ENCODE results near the gene TMEM259.

The TMEM259 gene

DNA sequence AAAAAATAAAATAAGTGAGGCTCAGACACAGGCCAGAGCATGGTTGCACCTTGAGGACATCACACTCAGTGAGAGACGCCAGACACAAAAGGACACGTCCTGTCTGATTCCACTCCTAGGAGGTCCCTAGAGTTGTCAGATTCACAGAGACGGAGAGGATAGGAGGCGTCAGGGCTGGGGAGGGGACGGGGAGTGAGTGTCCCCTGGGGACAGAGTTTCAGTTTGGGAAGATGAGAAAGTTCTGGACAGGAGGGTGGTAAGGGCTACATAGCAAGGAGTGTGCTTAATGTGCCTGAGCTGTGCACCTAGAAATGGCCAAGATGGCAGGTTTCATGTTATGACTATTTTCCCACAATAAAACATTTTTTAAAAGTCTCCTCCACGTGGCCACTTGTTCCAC lies 22.9 kb downstream of the TMEM259 start:
- no peak overlapping the region for H3K27ac ChIP-seq
- peaks cover 61% of the 10 kb centered on the region for H3K27me3 ChIP-seq (ENCODE audit: insufficient read depth, low read depth, severe bottlenecking)
- peaks cover 4% of the 10 kb centered on the region for H3K36me3 ChIP-seq
- TF ChIP-seq, protein P1, sequence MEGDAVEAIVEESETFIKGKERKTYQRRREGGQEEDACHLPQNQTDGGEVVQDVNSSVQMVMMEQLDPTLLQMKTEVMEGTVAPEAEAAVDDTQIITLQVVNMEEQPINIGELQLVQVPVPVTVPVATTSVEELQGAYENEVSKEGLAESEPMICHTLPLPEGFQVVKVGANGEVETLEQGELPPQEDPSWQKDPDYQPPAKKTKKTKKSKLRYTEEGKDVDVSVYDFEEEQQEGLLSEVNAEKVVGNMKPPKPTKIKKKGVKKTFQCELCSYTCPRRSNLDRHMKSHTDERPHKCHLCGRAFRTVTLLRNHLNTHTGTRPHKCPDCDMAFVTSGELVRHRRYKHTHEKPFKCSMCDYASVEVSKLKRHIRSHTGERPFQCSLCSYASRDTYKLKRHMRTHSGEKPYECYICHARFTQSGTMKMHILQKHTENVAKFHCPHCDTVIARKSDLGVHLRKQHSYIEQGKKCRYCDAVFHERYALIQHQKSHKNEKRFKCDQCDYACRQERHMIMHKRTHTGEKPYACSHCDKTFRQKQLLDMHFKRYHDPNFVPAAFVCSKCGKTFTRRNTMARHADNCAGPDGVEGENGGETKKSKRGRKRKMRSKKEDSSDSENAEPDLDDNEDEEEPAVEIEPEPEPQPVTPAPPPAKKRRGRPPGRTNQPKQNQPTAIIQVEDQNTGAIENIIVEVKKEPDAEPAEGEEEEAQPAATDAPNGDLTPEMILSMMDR (IDR thresholded peaks at IDR 0.05; ENCODE audit: low read depth, low read length), result no peak
- peaks cover 2% of the 10 kb centered on the region for H3K9me3 ChIP-seq (ENCODE audit: severe bottlenecking)
- no peak for DNase-seq
- no peak overlapping the region for H3K4me3 ChIP-seq (ENCODE audit: low read depth, low read length)

DNA sequence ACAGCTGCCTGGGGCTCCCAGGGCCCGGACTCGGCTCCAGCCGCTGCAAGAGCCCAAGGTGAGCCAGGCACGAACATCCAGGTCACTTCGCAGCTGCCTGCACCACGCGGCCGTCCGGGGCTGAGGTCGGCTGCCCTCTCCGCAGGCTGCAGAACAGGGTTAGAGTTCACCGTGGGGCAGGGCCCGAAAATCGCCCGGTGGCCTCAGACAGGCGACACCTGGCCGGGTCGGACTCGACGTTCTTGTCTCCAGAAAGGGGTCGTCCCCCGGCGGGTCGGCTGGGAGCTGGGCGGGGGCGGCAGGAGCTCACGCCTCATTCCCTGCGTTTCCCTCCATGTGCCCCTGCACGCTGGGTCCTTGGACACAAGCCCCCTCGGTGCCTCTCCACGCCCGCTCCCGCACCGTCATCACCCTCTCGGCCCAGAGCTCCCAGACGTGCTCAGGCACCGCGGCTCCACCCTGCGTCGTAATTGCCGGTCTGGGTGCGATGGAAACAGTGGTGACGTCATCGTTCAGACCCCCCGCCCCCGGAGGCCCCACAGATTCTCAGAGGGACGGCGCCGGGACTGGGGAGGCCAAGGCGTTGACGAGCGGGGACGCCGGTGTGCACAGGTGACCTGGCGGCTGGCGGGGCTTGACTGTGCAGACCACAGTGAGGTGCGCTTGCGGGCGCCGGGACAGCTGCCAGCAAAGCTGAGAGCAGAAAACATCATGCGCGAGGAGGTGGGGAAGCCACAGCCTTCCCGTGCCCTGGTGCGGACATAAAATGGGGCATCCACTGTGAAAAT lies 24.7 kb downstream of the TMEM259 start:
- H3K27me3 ChIP-seq (ENCODE audit: insufficient read depth, low read depth, severe bottlenecking), result peaks cover 52% of the 10 kb centered on the region
- H3K27ac ChIP-seq, result no peak overlapping the region
- peak overlapping the region; percentile 13 for H3K4me3 ChIP-seq (ENCODE audit: low read depth, low read length)
- TF ChIP-seq, protein P1 (IDR thresholded peaks at IDR 0.05; ENCODE audit: low read depth, low read length), result no peak
- peaks cover 2% of the 10 kb centered on the region for H3K9me3 ChIP-seq (ENCODE audit: severe bottlenecking)
- DNase-seq, result peak; percentile 68
- peaks cover 15% of the 10 kb centered on the region for H3K36me3 ChIP-seq

DNA sequence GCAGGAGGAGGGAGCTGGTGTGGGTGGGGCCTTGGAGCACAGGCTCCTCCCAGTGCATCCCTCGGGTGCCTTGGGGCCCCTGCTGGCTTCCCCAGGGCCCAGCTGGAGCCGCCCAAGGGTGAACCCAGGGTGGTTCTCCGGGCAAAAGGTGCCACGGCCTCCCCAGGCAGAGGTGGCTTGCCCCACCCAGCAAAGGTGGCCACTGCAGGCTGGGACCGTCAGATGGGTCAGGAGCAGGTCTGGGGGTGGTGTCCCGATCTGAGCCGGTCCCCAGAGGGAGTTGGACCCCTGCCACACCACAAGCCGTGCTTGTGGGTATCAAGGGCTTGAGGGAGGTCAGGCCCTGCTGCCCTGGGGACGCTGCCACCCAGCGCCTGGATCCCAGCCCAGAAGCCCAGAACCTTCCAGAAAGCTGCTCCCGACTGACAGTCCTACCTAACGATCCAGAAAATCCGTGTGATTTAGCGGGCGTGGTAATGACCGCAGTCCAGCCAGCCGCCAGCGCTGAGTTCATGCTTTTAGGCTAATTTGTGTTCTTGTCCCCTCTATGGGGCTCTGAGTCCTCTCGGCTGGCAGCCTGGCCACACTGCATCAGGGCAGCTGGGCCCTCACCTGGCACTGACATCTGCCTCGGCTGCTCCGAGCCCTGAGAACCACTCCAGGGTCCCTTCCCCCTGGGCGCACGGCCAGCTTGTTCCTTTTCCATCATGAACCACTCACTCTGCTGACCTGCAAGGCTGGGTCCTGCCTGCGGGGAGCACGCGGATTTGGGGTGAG lies 25.7 kb downstream of the TMEM259 start:
- H3K27me3 ChIP-seq (ENCODE audit: insufficient read depth, low read depth, severe bottlenecking), result peaks cover 45% of the 10 kb centered on the region
- no peak overlapping the region for H3K4me3 ChIP-seq (ENCODE audit: low read depth, low read length)
- H3K36me3 ChIP-seq, result peaks cover 21% of the 10 kb centered on the region
- peaks cover 2% of the 10 kb centered on the region for H3K9me3 ChIP-seq (ENCODE audit: severe bottlenecking)
- no peak for DNase-seq
- H3K27ac ChIP-seq, result no peak overlapping the region
- TF ChIP-seq, protein P1 (IDR thresholded peaks at IDR 0.05; ENCODE audit: low read depth, low read length), result no peak

DNA sequence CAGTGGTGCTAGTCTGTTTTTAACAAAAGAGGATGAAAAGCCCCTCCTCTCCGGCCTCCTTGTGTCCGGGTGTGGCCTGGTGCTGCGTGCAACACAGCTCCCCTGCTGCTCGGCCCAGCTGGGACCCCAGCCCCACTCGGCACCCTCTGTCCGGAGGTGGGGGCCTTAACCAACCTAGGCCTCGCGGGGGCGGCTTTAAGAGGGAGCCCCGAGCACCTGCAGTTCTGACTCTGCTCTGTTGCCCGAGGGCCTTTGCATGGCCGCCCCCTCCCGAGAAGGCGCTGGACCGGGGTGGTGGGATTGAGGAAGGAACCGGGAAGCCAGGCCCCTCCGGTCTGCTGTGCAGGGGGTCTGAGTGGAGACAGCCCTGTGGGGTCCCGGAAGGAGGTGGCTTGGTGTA lies 26.4 kb downstream of the TMEM259 start:
- H3K27ac ChIP-seq, result no peak overlapping the region
- no peak for DNase-seq
- H3K27me3 ChIP-seq (ENCODE audit: insufficient read depth, low read depth, severe bottlenecking), result peaks cover 38% of the 10 kb centered on the region
- peaks cover 21% of the 10 kb centered on the region for H3K36me3 ChIP-seq
- H3K4me3 ChIP-seq (ENCODE audit: low read depth, low read length), result no peak overlapping the region
- H3K9me3 ChIP-seq (ENCODE audit: severe bottlenecking), result peaks cover 2% of the 10 kb centered on the region
- TF ChIP-seq, protein P1 (IDR thresholded peaks at IDR 0.05; ENCODE audit: low read depth, low read length), result no peak

DNA sequence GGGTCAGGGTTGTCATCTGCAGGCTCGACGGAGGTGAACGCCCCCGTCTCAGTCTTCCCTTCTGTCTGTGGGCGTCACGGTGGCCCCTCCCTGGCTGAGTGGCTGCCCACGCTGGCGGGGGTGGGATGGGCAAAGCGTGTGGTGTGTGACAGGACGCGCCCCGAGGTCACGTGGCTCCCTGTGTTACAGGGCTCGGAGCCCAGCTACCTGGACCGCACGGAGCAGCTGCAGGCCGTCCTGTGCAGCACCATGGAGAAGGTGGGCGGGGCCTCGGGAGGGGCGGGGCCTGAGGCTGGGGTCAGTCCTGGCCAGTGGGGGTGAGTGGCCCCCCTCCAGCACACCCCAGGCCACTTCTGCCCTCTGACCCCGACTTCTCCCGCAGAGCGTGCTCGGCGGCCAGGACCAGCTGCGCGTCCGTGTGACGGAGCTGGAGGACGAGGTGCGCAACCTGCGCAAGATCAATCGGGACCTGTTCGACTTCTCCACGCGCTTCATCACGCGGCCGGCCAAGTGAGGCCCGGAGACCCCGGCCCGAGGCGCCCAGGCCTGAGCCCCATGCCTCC lies 27.0 kb downstream of the TMEM259 start:
- H3K4me3 ChIP-seq (ENCODE audit: low read depth, low read length), result no peak overlapping the region
- TF ChIP-seq, protein P1 (IDR thresholded peaks at IDR 0.05; ENCODE audit: low read depth, low read length), result no peak
- peaks cover 2% of the 10 kb centered on the region for H3K9me3 ChIP-seq (ENCODE audit: severe bottlenecking)
- H3K36me3 ChIP-seq, result peaks cover 21% of the 10 kb centered on the region
- no peak for DNase-seq
- no peak overlapping the region for H3K27ac ChIP-seq
- H3K27me3 ChIP-seq (ENCODE audit: insufficient read depth, low read depth, severe bottlenecking), result peaks cover 32% of the 10 kb centered on the region

All from WERI-Rb-1 (cell line).